Renal cortex interstitium (tissue), 11 donors: ENCODE results near the gene HS3ST6. TPM values are rescaled to one million over a fixed set of nuclear protein-coding genes. Genes with fewer than 3 reads are reported as not detected.
"Not testable (repeated sequence)": the region's sequence is repeated elsewhere in the genome, so short reads cannot be mapped to it uniquely, and the experiment has no call there.

Experiments
- DNase-seq, 11 donors: peaks; one replicate each; pipeline ENCODE4 v3.0.0-alpha.2; 2013; ENCODE audit warnings: low read depth in 9 of 11, low spot score in 4 of 11; ENCODE audit errors: extremely low read depth in 1 of 11
- polyA plus RNA-seq, 3 donors: library from polyadenylated mRNA; unstranded; fragments of 120-200 nt; gene quantifications; one replicate each; pipeline ENCODE4 v1.2.1, GENCODE V29; 2013; ENCODE audit not compliant: insufficient read length in 3 of 3

HS3ST6 gene
- polyA plus RNA-seq, 3 donors, result 0.20 to 0.32 (median 0.27) TPM

DNA sequence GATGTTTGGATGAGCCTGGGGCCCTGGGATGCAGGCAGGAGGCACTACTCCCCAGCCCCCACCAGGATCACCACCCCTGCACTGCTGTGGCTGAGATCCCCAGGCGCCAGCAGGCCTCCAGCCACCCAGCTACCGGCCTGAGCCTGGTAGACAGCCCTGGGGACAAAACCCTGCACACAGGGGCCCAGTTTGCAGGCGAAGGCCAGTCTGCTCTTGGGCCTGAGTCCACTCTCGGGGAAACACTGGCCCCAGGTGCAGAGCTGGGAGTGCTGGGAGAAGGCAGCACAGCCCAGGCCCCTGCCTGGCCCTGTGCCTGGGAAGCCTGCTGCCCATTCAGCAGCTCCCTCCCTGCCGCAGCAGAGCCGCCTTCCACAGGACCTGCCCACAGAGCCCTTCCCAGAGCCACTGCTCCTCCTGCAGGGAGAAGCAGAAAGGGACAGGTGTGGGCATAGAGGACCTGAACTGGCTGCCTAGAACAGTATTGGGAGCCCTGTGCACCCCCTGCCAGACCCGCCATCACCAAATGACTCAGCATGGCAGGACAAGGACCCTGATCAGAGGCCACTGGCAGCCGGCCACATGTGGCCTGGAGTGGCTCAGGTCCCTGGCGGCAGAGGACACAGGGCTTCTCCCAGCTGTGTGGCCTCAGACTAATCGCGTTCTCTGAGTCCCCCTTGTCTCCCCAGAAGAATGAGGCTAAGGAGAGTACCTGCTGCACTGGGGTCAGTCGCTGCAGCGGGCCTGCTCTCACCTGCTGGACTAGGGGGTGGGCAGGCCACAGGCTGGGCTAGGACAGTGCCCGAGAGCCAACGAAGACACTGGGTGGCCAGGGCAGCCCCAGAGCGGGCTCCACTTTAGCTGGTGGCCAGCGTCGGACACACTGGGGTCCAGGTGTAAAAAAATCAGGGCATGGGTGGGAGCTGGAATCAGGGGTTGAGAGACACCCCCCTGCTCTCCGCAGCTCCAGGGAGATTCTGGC is 14.1 kb upstream of the HS3ST6 start:
- no peak for DNase-seq

DNA sequence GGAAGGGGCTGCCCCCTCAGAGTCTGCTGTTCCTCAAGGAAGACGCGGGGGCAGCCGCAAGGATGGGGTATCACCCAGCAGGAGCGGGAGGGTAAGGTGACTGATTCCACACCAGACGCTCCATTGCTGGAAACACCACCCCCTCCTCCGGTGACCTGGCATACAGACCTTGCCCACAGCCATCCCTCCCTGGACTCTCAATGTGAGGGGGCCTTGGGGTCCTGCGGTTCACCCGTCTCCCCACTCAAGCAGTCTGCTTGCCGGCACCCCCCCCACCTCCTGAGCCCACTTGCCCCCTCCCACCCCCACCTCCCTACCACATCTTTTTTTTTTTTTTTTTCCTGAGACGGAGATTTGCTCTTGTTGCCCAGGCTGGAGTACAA is 12.1 kb upstream of the HS3ST6 start:
- no peak for DNase-seq

DNA sequence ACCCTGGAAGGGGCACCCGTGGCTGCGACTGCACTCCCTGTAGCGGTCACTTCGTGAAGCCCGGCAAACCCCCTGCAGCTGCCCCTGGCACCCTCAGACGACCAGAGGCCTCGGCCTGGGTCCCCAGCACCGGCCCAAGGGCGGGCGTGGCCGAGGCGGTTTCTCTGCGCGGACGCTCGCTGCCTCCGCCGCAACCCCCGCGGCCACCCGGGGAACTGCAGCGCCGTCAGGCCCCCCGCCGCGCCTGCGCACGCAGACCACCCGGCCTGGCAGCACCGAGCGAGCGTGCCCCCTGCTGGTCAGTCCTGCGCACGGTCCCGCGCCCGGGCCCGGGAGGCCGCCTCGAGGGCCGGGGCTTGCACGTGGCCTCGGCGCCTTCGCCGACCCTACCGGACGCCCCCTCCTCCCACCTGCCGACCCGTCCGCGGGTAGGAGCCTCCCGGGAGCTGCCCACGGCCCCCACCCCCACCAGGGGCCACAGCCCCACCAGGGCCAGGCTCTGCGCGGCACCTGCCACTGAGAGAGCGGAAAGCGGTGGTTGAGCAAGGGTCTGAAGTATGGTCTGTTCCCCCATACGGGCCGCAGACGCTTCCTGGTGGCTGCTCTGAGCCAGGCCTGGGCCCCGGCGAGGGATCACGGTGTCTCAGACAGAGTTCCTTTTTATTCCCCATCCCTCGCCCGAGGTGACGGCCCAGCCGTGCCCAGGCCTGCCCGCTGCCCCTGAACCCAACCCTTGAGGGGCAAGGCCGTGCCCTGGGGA is 11.5 kb upstream of the HS3ST6 start:
- DNase-seq, result peak; percentile 59 to 86 (median 75)

DNA sequence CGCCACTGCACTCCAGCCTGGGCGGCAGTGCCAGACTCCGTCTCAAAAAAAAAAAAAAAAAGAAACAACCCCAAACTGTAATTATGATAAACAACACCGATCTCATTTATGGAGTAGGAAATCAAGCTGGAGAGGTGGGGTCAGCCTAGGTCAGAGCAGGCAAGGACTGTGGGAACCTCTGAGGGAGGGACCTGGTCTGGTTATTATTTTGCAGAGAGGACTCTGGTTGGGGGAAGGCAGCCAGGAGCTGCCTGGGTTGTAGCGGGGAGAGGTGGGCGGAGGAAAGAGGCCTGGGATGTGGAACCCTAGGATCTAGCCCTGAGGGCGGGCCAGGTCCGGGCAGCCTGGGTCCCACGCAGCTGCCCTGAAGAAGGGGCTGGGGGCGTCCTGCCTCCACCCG is 10.9 kb upstream of the HS3ST6 start:
- DNase-seq, result no peak

DNA sequence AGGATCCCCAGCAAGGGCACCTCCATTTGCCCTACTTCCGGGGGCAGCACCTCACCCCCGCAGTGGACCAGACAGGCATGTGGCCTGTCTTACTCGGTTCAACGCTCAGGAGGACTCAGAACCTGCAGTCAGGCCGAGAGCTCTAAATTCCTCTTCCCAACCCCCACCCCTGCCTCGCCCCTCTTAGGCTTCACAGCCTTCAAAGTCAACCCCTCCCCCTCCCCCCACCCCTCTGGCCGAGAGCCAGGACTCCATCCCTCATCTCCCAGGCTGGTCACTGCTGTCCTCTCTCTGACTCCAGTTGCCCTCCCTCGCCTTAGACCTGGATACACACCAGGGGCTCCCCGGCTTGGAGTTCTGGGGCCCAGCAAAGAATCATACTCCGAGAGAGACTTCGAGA is 8.1 kb upstream of the HS3ST6 start:
- no peak for DNase-seq

DNA sequence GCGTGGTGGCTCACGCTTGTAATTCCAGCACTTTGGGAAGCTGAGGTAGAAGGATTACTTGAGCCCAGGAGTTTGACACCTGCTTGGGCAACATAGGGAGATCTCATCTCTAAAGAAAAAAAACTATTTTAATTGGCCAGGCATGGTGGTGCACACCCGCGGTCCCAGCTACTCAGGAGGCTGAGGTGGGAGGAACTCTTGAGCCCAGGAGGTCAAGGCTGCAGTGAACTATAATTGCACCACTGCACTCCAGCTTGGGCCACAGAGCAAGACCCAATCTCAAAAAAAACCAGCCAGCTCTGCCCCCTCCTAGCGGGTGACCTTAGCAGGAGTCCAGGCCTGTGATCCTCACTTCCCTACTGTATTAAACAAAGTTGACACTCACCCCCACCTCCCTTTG is 5.9 kb upstream of the HS3ST6 start:
- no peak for DNase-seq

DNA sequence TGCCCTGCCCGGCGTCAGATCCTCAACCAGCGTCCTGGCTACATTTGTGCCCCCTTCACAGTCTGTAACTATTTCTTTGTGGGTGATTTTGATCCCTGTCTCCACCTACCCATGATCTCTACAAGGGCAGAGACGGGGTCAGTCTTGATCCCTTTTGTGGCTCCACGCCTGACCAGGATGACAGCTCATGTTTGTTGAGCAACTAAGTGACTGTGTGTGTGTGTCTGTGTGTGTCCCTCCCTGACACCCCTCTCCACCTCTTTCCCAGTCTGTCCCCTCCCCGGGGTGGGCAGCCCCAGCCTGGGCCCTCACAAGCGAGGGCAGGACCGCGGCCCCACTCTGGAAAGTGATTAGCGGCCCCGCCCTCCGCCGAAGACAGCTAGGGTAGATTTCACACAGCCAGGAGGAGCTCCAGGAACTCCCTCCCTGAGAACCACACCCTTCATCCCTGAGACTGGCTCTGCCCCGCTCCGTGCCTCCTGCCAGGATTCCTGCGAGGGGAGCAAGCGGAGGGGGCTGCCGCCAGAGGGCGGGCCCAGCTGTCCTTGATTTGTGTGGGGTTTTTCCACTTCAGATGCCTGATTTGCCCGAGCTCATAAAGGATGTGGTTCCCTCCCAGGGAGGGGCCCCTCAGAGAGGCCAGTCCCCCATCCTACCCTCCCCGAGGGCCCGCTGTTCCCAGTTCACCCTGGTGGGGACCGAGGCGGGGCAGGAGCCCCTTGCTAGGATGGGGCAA is 5.3 kb upstream of the HS3ST6 start:
- DNase-seq, result no peak

DNA sequence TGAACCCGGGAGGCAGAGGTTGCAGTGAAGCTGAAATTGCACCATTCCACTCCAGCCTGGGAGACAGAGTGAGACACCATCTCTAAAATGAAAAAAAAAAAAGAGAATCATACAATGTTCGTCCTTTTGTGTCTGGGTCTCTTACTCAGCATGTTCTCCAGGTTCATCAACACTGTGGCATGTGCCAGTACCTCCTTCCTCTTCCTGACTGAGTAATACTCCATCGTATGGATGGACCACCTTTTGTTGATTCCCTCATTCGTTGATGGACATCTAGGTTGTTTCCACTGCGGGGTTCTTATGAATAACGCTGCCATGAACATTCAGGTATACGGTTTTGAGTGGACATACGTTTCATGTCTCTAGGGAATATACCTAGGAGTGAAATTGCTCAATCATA is 4.1 kb upstream of the HS3ST6 start:
- no peak for DNase-seq

DNA sequence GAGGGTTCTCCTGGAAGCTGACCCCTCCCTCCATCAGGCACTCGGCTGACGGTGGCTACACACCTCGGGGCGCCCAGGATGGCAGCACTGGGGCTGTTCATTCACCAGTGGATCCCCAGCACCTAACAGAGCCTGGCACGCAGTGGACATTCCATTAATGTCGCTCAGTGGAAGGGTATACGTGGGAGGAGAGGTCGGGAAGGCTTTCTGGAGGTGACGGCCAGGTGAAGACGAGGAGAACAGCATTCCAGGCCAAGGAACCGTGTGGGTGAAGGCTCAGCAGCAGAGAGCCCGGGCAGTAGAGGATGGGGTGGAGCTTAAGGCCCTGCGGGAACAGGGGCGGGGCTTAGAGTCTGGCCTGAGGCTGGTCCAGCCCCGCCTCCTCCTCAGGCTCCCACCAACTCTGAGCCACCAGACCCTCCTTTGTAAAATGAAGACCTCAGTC is 2.5 kb upstream of the HS3ST6 start:
- DNase-seq, result no peak

DNA sequence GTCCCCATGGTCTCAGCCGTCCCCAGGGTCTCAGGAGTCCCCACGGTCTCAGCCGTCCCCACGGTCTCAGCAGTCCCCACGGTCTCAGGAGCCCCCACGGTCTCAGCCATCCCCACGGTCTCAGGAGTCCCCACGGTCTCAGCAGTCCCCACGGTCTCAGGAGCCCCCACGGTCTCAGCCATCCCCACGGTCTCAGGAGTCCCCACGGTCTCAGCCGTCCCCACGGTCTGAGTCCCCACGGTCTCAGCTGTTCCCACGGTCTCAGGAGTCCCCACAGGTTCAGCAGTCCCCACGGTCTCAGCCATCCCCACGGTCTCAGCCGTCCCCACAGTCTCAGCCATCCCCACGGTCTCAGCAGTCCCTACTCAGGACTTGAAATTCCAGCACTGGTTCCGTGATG is 1.9 kb upstream of the HS3ST6 start:
- not testable (repeated sequence) for DNase-seq

DNA sequence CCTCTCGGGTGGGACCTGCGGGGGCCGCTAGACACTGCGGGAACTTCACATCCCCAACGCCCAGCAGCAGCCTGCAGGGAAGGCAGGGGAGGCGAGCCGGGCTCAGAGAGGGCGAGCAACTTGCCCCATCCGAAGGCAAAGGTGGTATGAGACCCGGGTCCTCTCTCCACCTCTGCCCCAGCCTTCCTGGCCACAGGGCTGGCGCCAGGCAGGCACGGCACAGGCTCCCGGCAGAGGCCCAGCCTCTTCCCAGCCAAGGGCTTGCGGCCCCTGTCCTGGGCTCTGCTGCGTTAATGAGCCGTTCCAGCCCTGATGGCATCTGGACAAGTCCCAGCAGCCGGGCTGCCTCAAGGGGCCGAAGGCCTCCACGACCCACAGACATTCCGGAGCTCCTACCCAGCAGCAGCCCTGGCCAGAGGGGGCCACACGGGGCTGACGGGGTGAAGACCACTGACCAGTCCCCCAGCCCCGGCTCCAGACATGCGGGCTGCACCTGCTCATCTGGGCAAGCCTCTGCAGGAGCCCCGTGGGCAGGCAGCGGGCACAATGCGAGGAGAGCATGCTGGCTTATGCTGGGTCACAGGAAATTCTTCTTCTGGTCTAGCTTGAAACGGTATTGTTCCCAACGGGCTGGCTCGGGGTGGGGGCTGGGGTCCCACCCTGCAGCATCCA is 1.2 kb upstream of the HS3ST6 start:
- DNase-seq, result no peak

DNA sequence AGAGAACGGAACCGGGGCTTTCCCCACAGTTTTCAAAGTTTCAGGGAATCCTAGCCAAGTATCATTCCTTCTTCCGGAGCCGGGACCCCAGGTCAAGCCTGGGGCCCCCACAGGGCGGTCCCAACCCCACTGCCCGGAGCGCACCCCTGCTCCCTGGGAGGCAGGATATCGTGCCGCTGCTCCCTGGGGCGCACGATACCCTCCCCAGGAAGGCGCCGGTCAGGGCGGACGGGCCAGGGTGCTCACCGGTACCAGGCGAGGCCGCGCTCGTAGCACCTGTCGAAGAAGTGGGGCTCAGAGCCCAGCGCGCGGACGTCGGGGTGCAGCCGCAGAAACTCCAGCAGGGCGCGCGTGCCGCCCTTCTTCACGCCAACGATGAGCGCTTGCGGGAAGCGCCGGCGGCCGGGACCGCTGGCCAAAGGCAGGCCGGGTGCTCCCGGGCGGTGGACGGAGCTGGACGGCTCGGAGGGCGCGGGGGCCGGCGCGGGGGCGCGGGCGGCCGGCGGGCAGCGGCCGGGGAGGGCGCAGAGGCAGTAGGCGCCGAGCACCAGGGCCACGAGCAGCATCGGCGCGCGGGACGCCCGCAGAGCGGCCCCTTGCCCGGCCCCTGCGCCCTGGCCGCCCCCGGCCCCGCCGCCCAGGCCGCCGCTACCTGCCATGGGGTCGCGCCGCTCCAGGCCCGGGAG is 407 bp downstream of the HS3ST6 start:
- no peak for DNase-seq

DNA sequence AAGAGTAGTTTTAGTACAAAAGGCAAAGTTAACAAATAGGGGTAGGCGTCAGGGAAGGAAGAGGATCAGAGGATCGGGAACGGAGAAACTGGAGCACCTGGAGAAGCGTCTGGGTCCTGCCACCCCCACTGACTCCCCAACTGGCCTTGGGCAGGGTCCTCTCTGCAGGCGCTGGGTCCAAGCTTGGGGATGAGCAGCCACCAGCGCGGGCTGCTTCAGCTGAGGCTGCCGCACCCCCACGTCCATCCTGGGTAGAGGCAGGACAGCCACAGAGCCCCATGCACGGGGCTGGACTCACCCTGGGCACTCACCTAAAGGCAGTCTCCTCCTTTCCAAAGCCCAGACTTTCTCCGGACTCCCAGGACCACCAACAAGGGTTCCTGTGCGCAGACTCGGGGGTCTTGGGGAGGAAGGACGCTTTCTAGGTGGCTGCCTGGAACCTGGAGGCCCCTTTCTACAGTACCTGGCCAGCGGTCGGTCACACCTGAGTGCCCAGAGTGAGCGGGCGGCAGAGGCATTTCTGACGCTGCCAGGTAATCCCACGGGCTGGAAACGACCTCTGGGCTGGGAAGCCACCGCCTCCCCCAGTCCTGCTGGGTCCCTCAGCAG is 1.1 kb downstream of the HS3ST6 start:
- DNase-seq, result no peak

DNA sequence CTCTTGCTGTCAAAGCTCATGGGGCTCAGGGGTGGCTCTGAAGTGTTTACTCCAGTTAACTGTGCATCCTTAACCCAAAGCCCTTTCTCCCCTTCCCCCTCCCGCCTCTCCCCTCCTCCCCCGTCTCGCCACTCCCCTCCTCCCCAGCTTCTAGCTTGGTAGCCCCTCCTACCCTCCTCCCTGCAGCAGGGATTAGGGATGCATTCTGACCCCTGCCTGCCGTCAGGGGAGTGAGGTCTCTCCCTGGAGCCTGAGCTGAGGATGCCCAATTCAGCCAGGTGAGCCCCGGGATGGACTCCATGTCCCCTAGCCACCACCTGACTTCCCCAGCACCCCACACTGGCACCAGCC is 1.6 kb downstream of the HS3ST6 start:
- DNase-seq, result no peak

DNA sequence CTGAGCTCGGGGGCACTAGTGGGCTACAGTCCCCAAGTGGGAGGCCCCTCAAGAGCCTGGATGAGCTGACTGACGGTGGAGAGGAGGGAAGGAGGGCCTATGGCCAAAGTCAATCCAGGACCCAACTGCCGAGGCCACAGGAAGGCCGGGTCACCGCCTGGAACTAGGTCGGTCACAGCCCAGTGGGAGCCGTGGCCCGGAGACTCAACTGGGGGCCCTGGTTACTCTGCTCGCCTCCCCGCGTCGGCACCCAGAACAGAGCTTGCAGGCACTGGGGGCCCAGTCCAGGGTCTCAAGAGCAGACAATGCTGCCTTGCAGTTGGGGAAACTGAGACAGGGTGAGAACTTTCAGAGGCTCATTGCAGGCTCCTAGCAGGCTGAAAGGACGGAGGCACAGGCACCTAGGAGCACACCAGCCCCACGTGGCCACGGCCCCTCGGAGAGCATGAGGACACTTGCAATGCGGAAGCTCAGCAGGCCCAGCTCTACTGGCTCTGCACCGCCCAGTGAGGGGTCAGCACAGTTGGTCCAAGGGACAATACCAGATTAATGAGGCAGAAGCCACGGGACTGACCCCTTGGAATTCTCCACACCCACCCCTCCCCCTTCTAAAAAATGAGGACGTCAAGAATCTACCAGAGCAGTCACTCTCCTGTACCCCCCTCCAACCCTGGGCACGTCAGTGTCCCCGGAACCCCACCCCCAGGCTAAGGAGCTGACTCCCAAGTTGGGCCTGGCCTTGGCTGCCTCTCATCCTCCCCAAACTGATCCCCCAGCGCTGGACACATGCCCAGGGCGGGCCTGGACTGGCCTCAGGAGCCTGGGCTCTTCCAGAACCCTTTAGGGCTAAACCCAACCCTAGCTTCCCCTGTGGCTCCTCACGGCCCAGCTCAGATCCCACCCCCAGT is 2.2 kb downstream of the HS3ST6 start:
- no peak for DNase-seq

DNA sequence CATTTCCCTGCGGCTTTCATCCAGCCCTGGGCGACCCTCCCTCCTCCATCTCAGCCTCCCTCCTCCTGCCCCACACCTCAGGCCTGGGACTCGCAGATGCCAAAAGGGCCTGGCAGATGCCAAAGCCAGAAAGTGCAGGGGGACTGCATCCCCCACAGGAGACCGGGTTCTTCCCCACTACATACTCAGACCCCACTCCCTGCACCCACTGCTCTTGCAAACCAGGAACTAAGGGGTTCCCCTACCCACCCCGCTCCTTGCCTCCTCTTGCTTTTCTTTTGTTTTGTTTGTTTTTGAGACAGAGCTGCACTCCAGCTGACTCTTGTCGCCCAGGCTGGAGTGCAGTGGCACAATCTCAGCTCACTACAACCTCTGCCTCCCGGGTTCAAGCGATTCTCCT is 3.2 kb downstream of the HS3ST6 start:
- no peak for DNase-seq

DNA sequence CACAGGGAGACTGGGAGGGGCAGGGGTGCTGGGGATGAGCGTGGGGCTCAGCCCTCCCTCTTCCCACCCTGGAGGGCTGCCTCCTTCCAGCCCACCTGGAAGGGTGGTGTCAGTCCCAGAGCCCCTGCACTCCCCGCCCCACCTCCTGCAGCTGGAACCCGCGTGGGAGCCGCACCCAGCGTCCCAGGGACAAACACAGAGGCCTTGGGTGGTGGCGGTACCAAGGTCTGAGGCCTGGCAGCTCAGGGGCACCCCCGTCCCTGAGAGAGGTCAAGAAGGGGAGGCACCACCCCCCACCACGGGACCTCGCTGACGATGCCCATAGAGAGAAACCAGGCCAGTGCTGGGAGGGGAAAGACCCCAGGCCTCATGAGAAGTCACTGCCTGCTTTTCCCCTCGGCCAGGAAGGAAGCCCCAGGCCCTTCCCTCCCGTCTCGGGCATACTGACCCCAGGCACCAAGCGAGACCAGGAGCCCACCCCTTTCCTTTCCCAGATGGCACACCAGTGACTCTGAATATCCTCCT is 4.1 kb downstream of the HS3ST6 start:
- DNase-seq, result no peak
